ENCODE data around the gene TSPAN5. TPM values are rescaled to one million over a fixed set of nuclear protein-coding genes. Genes with fewer than 3 reads are reported as not detected.

The TSPAN5 gene
- polyA plus RNA-seq, 1 of the 3 experiments (the other 2 are of a cell fraction): 38.6 TPM

GRCh38 chr4:98518559-98519267 is 139.7 kb downstream of the TSPAN5 start:
- Histone ChIP-seq H3K36me3 (replicated peaks in 1 of 2; ENCODE audit: control insufficient read depth in 1 of 2, insufficient read depth in 2 of 2, low read length in 1 of 2) (no peaks in the 10 kb centered on the region), H3K9me3 (no peaks in the 10 kb centered on the region), H4K20me1 (ENCODE audit: insufficient read depth) (no peaks in the 10 kb centered on the region), H3K4me3 (ENCODE audit: low read depth in 2 of 2, low read length in 1 of 2) (no peak overlapping the region), H3K79me2 (ENCODE audit: insufficient read depth) (peaks cover 78% of the 10 kb centered on the region), H3K4me2 (0 out of 2 replicates have a peak overlapping the region, but pooled peaks have one; percentile 11), H3K27ac (ENCODE audit: low read depth in 2 of 2, low read length in 1 of 2) (peak overlapping the region in 1 of 2 experiments; percentile 99; a peak in 2 of 4 replicates), H2AFZ (ENCODE audit: low read depth) (no peak overlapping the region), H3K9ac (0 out of 2 replicates have a peak overlapping the region, but pooled peaks have one; percentile 3), H3K9me2 (no peaks in the 10 kb centered on the region), H3K4me1 (ENCODE audit: control insufficient read depth in 1 of 2, insufficient read depth in 2 of 2, low read depth in 1 of 2, low read length in 1 of 2) (peaks cover 13 to 76% of the 10 kb centered on the region in 2 experiments), H3F3A (replicated peaks; ENCODE audit: insufficient read depth) (peaks cover 54% of the 10 kb centered on the region), H3K27me3 (ENCODE audit: insufficient read depth) (no peaks in the 10 kb centered on the region)
- 97% methylated on average over 5 of the region's 5 CpGs for WGBS (ENCODE audit: low lambda C conversion rate)
- no peak for TF ChIP-seq TEAD4 (IDR thresholded peaks at IDR 0.05; ENCODE audit: borderline replicate concordance, insufficient read depth)
- TF ChIP-seq CHD2 (IDR thresholded peaks at IDR 0.05; ENCODE audit: low read length, partially characterized antibody): no peak
- no peak for TF ChIP-seq ZBTB33 (IDR thresholded peaks at IDR 0.05; ENCODE audit: borderline replicate concordance, low read depth)
- no peak for TF ChIP-seq FOXM1 (IDR thresholded peaks at IDR 0.05; ENCODE audit: low read depth)
- no peak for TF ChIP-seq TCF12 (IDR thresholded peaks at IDR 0.05)
- no peak for TF ChIP-seq SMC3 (IDR thresholded peaks at IDR 0.05; ENCODE audit: low read depth, low read length)
- DNase-seq: no peak
- CTCF ChIA-PET: interaction anchor here (0.6 to 1.5 kb wide), 5 partner anchors 8 to 537 kb away, joined by 3 to 4 read pairs (median 3); no protein-coding TSS in a partner anchor
- POLR2A ChIA-PET: no interaction called here

GRCh38 chr4:98517218-98518021 is 141.0 kb downstream of the TSPAN5 start:
- no peak for DNase-seq
- Histone ChIP-seq H3K4me1 (ENCODE audit: control insufficient read depth in 1 of 2, insufficient read depth in 2 of 2, low read depth in 1 of 2, low read length in 1 of 2) (peaks cover 13 to 69% of the 10 kb centered on the region in 2 experiments), H3F3A (replicated peaks; ENCODE audit: insufficient read depth) (peaks cover 43% of the 10 kb centered on the region), H3K27ac (ENCODE audit: low read depth in 2 of 2, low read length in 1 of 2) (peak overlapping the region; percentile 47 to 99; a peak in 3 of 4 replicates), H3K9me2 (no peaks in the 10 kb centered on the region), H3K4me2 (peak overlapping the region; percentile 34), H3K79me2 (ENCODE audit: insufficient read depth) (peaks cover 90% of the 10 kb centered on the region), H4K20me1 (ENCODE audit: insufficient read depth) (no peaks in the 10 kb centered on the region), H3K36me3 (replicated peaks in 1 of 2; ENCODE audit: control insufficient read depth in 1 of 2, insufficient read depth in 2 of 2, low read length in 1 of 2) (no peaks in the 10 kb centered on the region), H3K9ac (0 out of 2 replicates have a peak overlapping the region, but pooled peaks have one; percentile 0), H3K4me3 (ENCODE audit: low read depth in 2 of 2, low read length in 1 of 2) (no peak overlapping the region), H3K27me3 (ENCODE audit: insufficient read depth) (no peaks in the 10 kb centered on the region), H3K9me3 (no peaks in the 10 kb centered on the region), H2AFZ (ENCODE audit: low read depth) (no peak overlapping the region)
- ChIA-PET POLR2A (no interaction called here), CTCF (interaction anchor here (0.9 to 1.2 kb wide), 3 partner anchors 10 to 22 kb away, joined by 3 to 4 read pairs (median 3); no protein-coding TSS in a partner anchor)
- 54% methylated on average over 2 of the region's 2 CpGs for WGBS (ENCODE audit: low lambda C conversion rate)
- TF ChIP-seq IRF3 (IDR thresholded peaks at IDR 0.05; ENCODE audit: low read depth, low read length) (no peak), TCF12 (IDR thresholded peaks at IDR 0.05) (peak; percentile 30; the same call in 1 of the 2 replicates), GATA2 (CRISPR knock-in tag; IDR thresholded peaks at IDR 0.05) (no peak), CTCF (IDR thresholded peaks at IDR 0.05) (no peak), MEF2A (IDR thresholded peaks at IDR 0.05; ENCODE audit: borderline replicate concordance, low read depth) (no peak), FOXM1 (IDR thresholded peaks at IDR 0.05; ENCODE audit: low read depth) (no peak), RXRA (IDR thresholded peaks at IDR 0.05; ENCODE audit: borderline replicate concordance, low read depth) (no peak), NFIC (IDR thresholded peaks at IDR 0.05; ENCODE audit: borderline replicate concordance) (peak; percentile 73; the same call in 1 of the 2 replicates), USF2 (IDR thresholded peaks at IDR 0.05; ENCODE audit: borderline replicate concordance, low read depth, low read length) (no peak), FOXJ3 (CRISPR knock-in tag; IDR thresholded peaks at IDR 0.05) (no peak), ZBTB33 (IDR thresholded peaks at IDR 0.05; ENCODE audit: borderline replicate concordance, low read depth) (no peak), TEAD4 (IDR thresholded peaks at IDR 0.05; ENCODE audit: borderline replicate concordance, insufficient read depth) (no peak)

Measured in SK-N-SH (cell line).